ENCODE data around the gene ONECUT2. TPM values are rescaled to one million over a fixed set of nuclear protein-coding genes. Genes with fewer than 3 reads are reported as not detected.
"Not testable (repeated sequence)": the region's sequence is repeated elsewhere in the genome, so short reads cannot be mapped to it uniquely, and the experiment has no call there.

ONECUT2 gene
- total RNA-seq, 2 donors from 2014 or later, result 0.04 TPM

DNA sequence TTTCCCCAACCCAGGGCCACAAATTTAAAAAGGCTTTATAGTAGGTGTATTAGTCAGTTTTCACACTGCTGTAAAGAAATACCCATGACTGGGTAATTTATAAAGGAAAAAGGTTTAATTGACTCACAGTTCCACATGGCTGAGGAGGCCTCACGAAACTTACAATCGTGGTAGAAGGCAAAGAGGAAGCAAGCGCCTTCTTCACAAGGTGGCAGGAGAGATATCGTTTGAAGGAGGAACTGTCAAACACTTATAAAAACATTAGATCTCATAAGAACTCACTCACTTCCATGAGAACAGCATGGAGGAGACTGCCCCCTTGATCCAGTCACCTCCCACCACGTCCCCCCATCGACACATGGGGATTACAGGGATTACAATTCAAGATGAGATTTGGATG, 80.9 kb downstream of the ONECUT2 start:
- Histone ChIP-seq H3K27me3 (no peaks in the 10 kb centered on the region), H3K9me3 (no peaks in the 10 kb centered on the region), H3K4me3 (no peak overlapping the region), H3K36me3 (no peaks in the 10 kb centered on the region), H3K4me1 (no peaks in the 10 kb centered on the region), H3K27ac (no peak overlapping the region)
- TF ChIP-seq, protein P1, sequence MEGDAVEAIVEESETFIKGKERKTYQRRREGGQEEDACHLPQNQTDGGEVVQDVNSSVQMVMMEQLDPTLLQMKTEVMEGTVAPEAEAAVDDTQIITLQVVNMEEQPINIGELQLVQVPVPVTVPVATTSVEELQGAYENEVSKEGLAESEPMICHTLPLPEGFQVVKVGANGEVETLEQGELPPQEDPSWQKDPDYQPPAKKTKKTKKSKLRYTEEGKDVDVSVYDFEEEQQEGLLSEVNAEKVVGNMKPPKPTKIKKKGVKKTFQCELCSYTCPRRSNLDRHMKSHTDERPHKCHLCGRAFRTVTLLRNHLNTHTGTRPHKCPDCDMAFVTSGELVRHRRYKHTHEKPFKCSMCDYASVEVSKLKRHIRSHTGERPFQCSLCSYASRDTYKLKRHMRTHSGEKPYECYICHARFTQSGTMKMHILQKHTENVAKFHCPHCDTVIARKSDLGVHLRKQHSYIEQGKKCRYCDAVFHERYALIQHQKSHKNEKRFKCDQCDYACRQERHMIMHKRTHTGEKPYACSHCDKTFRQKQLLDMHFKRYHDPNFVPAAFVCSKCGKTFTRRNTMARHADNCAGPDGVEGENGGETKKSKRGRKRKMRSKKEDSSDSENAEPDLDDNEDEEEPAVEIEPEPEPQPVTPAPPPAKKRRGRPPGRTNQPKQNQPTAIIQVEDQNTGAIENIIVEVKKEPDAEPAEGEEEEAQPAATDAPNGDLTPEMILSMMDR (IDR thresholded peaks at IDR 0.05), result no peak
- no peak for DNase-seq (ENCODE audit: low spot score)

DNA sequence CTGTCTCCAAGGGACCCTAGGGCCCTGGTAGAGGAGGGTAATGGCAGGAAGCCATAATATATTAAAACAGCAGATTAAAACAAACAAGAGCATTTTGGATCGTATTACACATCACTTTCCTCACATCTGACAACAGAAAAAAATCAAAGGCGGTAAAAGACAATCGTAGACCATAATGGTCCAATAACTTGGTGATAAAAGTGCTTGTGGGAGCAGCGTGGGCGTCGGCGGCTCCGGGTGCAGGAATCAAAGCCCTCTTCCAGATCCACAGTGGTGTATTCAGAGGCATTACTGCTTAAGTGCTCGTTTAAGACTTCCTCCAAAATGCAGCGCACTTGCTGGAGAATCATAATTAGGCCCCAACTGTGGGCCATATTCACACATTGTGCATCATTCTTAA, 83.4 kb downstream of the ONECUT2 start:
- H3K4me3 ChIP-seq, result no peak overlapping the region
- TF ChIP-seq, protein P1 (IDR thresholded peaks at IDR 0.05), result no peak
- H3K27me3 ChIP-seq, result no peaks in the 10 kb centered on the region
- H3K27ac ChIP-seq, result no peak overlapping the region
- no peaks in the 10 kb centered on the region for H3K4me1 ChIP-seq
- no peak for DNase-seq (ENCODE audit: low spot score)
- no peaks in the 10 kb centered on the region for H3K36me3 ChIP-seq
- no peaks in the 10 kb centered on the region for H3K9me3 ChIP-seq

DNA sequence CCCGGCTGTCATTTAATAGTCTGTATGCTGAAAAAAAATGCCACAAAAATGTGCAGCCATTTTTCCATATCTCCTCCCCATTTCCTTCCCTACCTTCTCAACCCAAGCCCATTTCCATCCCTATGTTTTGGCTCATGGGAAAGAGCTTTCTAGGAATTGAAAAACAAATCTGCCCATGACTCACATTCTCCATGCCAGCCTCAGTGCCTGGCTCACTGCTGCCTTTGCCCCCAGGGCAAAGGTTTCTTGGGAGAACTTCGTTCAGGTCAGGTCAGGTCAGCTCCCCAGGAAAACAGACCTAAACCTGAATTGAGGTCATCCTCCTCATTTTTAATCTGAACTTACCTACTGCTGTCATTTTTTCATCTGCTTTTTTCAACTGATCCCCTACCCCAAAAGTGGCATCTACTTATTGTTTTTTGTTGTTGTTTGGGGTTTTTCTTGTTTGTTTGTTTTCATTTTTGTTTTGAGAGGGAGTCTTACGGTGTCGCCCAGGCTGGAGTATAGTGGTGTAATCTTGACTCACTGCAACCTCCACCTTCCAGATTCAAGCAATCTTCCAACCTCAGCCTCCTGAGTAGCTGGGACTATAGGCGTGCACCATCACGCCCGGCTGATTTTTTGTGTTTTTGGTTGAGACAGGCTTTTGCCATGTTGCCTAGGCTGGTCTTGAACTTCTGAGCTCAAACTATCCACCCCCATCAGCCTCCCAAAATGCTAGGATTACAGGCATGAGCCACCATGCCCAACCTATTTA, 84.7 kb downstream of the ONECUT2 start:
- TF ChIP-seq, protein P1 (IDR thresholded peaks at IDR 0.05), result no peak
- H3K27ac ChIP-seq, result no peak overlapping the region
- no peaks in the 10 kb centered on the region for H3K36me3 ChIP-seq
- H3K4me1 ChIP-seq, result no peaks in the 10 kb centered on the region
- peaks cover 0 to 2% of the 10 kb centered on the region in 2 donors for H3K9me3 ChIP-seq
- H3K4me3 ChIP-seq, result no peak overlapping the region
- no peaks in the 10 kb centered on the region for H3K27me3 ChIP-seq
- DNase-seq (ENCODE audit: low spot score), result no peak

DNA sequence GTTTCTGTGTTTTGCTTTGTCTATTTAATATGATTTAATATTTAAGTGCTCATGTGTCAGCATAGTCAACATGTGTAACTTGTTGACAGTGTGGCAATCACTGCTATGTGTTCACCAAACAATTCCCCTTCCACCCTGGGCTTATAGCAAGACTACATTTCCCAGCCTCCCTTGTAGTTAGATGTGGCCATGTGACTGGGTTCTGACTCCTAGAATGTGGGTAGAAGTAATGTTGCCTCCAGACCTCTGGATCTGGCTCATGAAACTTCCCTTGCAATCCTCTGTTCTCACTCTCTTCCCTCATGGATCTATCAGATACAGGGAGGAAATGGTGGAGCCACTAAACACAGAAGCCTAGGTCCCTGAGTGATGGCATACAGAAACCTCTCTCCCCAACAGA, 87.2 kb downstream of the ONECUT2 start:
- H3K36me3 ChIP-seq; H3K27ac ChIP-seq; H3K9me3 ChIP-seq; DNase-seq (ENCODE audit: low spot score); H3K4me3 ChIP-seq; H3K4me1 ChIP-seq; H3K27me3 ChIP-seq: not testable (repeated sequence)

DNA sequence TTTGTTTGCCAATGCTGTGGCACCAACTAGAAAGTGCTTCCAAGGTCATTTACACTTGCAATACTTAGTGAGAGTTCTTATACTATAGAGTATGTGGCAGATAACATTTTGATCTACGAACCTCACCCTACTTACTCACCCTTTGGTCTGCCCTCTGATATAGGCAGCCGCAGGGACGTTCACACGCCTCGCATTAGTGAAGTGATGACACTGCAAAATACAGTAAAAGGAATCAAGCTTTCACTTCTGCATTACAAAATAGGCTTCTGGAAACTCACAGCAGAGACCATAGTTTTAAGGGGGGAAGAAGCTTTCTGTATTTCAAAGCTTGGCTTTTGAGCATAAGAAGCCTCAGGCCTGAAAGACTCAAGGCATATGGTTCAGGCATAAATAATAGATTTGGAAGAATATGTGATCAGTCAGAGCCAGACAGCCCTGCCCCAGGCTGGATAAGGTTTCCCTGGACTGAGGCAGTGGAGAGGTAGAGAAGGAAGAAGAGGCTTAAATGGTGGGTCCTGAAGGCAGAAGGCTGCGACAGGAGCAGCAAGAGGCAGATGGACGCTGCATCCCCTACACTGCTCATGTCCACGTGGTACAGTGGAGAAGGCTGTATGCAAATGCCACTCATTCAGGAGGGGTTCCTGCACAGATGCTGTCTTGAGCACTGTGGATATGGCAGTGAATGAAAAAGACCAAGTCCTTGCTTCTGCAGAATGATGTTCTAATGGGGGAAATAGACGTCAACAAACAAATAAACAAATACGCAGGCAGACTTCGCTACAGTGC, 88.2 kb downstream of the ONECUT2 start:
- no peak for DNase-seq (ENCODE audit: low spot score)
- Histone ChIP-seq H3K27ac (no peak overlapping the region), H3K27me3 (no peaks in the 10 kb centered on the region), H3K4me3 (no peak overlapping the region), H3K9me3 (peaks cover 0 to 10% of the 10 kb centered on the region in 2 donors), H3K36me3 (no peaks in the 10 kb centered on the region), H3K4me1 (no peaks in the 10 kb centered on the region)
- TF ChIP-seq, protein P1 (IDR thresholded peaks at IDR 0.05), result no peak

DNA sequence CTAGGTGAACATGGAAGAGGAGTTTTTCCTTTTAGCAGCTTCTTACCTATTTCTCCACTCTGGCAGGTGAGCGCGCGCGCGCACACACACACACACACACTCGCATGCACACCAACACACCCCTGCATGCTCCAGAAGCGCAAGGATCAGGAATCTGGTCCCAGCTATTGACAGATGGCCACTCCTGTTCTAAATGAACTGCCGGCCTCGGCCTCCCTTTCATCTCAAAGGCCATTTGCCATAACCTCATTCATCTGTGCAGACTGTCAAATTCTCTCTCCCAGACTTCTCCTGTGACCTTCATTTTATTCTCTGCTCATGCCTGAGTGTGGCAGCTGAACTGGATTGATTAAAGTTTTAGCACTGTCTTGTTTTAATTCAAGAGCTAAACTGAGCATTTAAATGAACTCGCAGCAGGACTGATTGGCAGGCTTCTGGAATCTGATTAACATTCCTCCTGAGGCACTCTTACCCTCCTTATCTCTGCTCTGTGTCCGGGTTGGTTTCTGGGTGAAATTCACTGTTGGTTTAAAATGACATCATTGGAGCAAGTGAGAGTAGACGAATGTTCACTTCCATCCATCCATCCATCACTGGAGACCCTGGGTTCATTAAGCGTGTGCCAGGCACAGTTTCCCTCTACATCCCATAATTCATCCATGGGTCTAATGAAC, 92.5 kb downstream of the ONECUT2 start:
- TF ChIP-seq, protein P1 (IDR thresholded peaks at IDR 0.05), result no peak
- no peak for DNase-seq (ENCODE audit: low spot score)
- Histone ChIP-seq H3K4me3 (no peak overlapping the region), H3K9me3 (peaks cover 0 to 10% of the 10 kb centered on the region in 2 donors), H3K27me3 (no peaks in the 10 kb centered on the region), H3K4me1 (peaks cover 0 to under 1% of the 10 kb centered on the region in 2 donors), H3K36me3 (no peaks in the 10 kb centered on the region), H3K27ac (no peak overlapping the region)
